AG10803 (cell line): ENCODE data around the gene DDAH2.

Source experiments
- DNase-seq: peaks from one replicate; pipeline ENCODE4 v3.0.0; 2010; ENCODE audit warnings: low read depth
- H3K4me3 ChIP-seq: 2 replicates; pipeline ENCODE4 v1.5.1; 2011; ENCODE audit warnings: mild to moderate bottlenecking, low read length, control low read depth
- TF ChIP-seq, protein P1 (sequence below): conservative IDR thresholded peaks from 2 replicates; pipeline ENCODE4 v1.5.1; 2011; ENCODE audit warnings: mild to moderate bottlenecking, low read length, control low read depth, inconsistent platforms

The DDAH2 gene, protein sequence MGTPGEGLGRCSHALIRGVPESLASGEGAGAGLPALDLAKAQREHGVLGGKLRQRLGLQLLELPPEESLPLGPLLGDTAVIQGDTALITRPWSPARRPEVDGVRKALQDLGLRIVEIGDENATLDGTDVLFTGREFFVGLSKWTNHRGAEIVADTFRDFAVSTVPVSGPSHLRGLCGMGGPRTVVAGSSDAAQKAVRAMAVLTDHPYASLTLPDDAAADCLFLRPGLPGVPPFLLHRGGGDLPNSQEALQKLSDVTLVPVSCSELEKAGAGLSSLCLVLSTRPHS

DNA sequence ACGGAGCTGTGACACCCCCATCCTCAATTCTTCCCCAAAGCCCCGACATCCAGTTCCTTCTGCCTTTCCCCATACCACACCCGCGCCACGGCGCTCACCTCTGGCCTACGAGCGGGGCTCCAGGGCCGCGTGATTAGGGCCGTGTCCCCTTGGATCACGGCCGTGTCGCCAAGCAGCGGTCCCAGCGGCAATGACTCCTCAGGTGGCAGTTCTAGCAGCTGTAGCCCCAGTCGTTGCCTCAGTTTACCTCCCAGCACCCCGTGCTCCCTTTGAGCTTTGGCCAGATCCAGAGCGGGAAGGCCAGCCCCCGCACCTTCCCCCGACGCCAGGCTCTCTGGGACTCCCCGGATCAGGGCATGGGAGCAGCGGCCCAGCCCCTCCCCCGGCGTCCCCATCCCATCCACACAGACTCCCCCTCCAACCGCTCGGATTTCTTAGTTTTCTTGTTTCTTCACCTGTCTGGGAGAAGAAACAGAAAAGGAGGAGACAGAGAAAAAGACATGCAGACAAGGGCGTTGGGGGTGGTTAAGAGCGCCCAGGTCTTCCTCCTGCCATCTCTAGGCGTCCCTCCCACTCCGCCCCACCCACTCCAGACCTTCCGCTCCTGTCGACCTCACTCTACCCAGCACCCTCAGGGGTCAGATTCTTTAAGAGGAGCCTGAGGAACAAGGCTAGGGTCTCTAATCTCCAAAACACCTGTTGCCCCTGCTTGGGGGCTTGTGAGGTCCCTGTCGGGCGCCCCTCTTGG, at the start of gene DDAH2:
Gene DDAH2 (minus strand): TSS at position 533 of the 748 bp plus-strand sequence. CDS start 138 bp downstream, at position 395.
- TF ChIP-seq, protein P1, sequence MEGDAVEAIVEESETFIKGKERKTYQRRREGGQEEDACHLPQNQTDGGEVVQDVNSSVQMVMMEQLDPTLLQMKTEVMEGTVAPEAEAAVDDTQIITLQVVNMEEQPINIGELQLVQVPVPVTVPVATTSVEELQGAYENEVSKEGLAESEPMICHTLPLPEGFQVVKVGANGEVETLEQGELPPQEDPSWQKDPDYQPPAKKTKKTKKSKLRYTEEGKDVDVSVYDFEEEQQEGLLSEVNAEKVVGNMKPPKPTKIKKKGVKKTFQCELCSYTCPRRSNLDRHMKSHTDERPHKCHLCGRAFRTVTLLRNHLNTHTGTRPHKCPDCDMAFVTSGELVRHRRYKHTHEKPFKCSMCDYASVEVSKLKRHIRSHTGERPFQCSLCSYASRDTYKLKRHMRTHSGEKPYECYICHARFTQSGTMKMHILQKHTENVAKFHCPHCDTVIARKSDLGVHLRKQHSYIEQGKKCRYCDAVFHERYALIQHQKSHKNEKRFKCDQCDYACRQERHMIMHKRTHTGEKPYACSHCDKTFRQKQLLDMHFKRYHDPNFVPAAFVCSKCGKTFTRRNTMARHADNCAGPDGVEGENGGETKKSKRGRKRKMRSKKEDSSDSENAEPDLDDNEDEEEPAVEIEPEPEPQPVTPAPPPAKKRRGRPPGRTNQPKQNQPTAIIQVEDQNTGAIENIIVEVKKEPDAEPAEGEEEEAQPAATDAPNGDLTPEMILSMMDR, result peak; percentile 56
- DNase-seq, result no peak
- H3K4me3 ChIP-seq, result peak within 1 kb of the TSS; percentile 92

- TF ChIP-seq, protein P1, result no peak
- DNase-seq, result no peak
- H3K4me3 ChIP-seq, result no peak overlapping the region
Observed at GRCh38 chr6:31778193-31778592, 49.1 kb upstream of the DDAH2 start.

GRCh38 chr6:31777667-31778050, 48.6 kb upstream of the DDAH2 start:
- H3K4me3 ChIP-seq, result no peak overlapping the region
- no peak for DNase-seq
- TF ChIP-seq, protein P1, result no peak

DNA sequence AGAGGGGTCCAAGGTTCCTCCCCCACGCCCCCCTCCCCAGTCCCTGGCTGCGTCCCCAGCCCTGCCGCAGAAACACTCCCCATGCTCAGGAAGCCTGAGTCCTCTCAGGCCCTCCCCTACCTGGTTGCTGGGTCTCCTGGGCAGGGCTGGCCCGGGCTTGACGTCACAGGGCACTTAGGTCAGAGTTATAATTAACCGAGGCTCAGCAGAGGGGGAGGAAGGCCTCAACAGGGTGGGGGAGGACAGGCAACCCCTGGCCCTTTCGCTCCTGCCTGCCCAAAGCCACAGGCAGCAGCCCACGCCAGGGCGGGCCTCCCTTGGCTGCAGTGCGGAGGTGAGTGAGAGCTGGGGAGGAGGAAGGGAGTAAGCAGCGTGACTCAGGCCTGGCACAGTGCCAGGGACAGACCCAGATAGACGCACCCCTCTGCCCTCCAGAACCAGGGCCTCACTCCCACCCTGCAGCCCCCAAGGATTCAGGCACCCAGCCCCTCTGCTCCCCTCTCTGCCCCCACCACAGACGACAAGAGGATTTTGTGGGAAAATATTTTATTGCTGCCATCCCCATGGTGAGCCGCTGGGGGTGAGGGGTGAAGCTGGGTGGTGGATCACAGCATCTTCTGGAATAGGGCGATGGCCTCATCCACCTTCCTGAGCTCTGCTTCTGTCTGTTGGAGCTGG, 48.0 kb upstream of the DDAH2 start, which contains the start of gene VWA7:
Gene VWA7 (minus strand): TSS at position 340 of the 678 bp plus-strand sequence. CDS start 549 bp downstream, outside the sequence.
- TF ChIP-seq, protein P1, result no peak
- no peak within 1 kb of the TSS for H3K4me3 ChIP-seq
- DNase-seq, result peak; percentile 56

DNA sequence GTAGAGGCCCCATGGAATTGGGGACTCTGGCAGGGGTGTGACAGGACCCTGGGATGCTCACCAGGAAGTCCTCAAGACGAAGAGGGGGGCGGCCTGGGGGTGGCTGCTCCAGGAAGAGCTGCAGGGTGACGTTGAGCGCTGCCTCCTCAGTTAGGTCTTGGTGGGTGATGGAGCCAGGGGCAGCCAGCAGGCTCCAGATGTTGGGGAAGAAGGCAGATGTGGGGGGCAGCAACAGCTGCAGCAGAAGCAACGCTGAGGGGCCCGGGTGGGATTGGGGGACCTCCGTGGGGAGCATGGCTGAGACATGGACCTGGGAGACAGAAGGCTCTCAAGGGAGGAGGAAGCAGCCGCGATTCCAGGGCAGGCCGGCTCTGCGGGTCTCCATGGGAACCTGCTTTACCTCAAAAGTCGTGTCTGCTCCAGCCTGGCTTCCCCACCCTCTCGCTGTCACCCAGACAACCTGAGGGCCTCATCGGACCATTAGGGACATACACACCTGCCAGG, 47.4 kb upstream of the DDAH2 start:
- DNase-seq, result no peak
- no peak overlapping the region for H3K4me3 ChIP-seq
- TF ChIP-seq, protein P1, result no peak

DNA sequence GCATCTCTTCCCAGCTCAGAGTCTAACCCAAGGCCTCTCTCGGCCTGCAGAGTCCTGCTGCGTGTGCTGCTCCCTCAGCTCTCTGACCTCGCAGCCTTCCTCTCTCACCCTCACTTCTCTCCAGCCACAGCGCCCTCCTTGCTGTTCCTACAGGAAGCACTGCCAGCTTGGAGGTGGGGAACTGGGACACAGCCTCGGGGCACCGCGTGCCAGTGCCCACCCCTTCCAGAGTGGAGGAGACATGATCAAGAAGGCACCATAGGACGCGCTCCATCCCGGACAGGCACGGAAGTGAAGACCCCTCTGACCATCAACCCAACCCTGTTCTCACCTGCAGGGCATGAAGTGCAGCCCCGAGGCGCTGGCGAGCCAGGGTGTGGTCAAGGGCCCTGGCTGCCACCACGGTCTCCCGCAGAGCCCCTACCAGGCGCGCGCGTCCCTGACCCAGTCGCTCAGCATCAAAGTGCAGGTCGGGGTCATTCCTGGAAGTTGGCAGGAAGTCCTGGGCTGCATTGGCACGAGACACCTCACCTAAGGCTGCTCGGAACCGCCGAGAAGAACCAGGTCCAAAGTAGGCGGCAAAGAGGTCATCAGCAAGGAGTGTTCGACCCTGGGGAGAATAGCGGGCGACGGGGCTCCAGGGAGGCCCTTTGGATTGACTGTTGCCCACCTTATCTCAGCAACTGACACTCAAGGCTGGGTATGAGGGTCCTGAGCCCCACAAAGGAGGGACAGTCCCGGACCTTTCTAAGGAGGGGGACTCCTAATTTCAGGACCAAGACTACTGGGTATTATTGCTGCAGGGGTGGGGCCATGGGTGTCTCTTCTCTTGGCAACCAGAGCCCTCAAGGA, 46.8 kb upstream of the DDAH2 start:
- no peak overlapping the region for H3K4me3 ChIP-seq
- TF ChIP-seq, protein P1, result no peak
- DNase-seq, result no peak
